Germinal center (tissue), 1 donor: ENCODE results near the gene GTF2I.
"Not testable (repeated sequence)": the region's sequence is repeated elsewhere in the genome, so short reads cannot be mapped to it uniquely, and the experiment has no call there.

Experiments
- DNase-seq: peaks from one replicate; pipeline ENCODE4 v3.0.0; 2012; ENCODE audit warnings: mixed read lengths, low spot score

GTF2I gene

GRCh38 chr7:74779053-74779452, 121.5 kb downstream of the GTF2I start:
- not testable (repeated sequence) for DNase-seq

DNA sequence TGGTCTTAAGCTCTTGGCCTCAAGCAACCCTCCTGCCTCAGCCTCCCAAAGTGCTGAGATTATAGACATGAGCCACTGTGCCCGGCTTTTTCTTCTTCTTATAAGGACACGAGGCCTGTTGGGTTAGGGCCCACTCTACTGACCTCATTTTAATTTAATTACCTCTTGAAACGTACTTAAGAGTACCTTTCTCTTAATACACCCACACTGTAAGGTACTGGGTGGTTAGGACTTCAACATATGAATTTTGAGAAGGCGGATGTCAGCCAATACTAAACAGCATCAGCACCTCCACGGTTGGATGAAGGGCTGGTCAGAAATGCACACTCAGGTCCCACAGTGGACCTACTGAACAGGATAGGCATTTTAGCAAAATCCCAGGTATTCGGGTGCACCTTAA, 124.2 kb downstream of the GTF2I start:
- DNase-seq, result not testable (repeated sequence)

- not testable (repeated sequence) for DNase-seq
Observed at GRCh38 chr7:74783595-74783994, 126.1 kb downstream of the GTF2I start.

GRCh38 chr7:74788369-74789150, 131.0 kb downstream of the GTF2I start:
- DNase-seq, result not testable (repeated sequence)

GRCh38 chr7:74789200-74789736, 131.8 kb downstream of the GTF2I start:
- not testable (repeated sequence) for DNase-seq

GRCh38 chr7:74797848-74798622, 140.5 kb downstream of the GTF2I start:
- not testable (repeated sequence) for DNase-seq

- DNase-seq, result not testable (repeated sequence)
Observed at GRCh38 chr7:74798644-74799043, 141.1 kb downstream of the GTF2I start.
